ENCODE results near the gene EHD2.
"Not testable (repeated sequence)": the region's sequence is repeated elsewhere in the genome, so short reads cannot be mapped to it uniquely, and the experiment has no call there.

EHD2 gene

GRCh38 chr19:47776568-47776967 lies 63.3 kb downstream of the EHD2 start:
- DNase-seq, result peak; percentile 100

- DNase-seq, result peak; percentile 77
These were observed 64.2 kb downstream of the EHD2 start for GRCh38 chr19:47777245-47778048.

GRCh38 chr19:47778049-47778953 lies 65.1 kb downstream of the EHD2 start, which contains the start of gene SELENOW:
SELENOW (plus strand) TSS chr19:47778703; CDS start chr19:47778786, 83 bp downstream.
- peak; percentile 60 for DNase-seq

- DNase-seq, result no peak
These were observed 65.7 kb downstream of the EHD2 start for GRCh38 chr19:47778954-47779351.

- DNase-seq, result no peak
These were observed 66.4 kb downstream of the EHD2 start for GRCh38 chr19:47779524-47780214.

GRCh38 chr19:47780215-47780551 lies 67.0 kb downstream of the EHD2 start:
- no peak for DNase-seq

GRCh38 chr19:47781590-47782262 lies 68.5 kb downstream of the EHD2 start:
- no peak for DNase-seq

- no peak for DNase-seq
These were observed 73.3 kb downstream of the EHD2 start for GRCh38 chr19:47786566-47786965.

- DNase-seq, result not testable (repeated sequence)
These were observed 74.1 kb downstream of the EHD2 start for GRCh38 chr19:47787307-47787706.

GRCh38 chr19:47789811-47790210 lies 76.6 kb downstream of the EHD2 start:
- not testable (repeated sequence) for DNase-seq

GRCh38 chr19:47790398-47790814 lies 77.2 kb downstream of the EHD2 start:
- peak; percentile 9 for DNase-seq

- no peak for DNase-seq
These were observed 79.4 kb downstream of the EHD2 start for GRCh38 chr19:47792616-47793015.
